Measurements from ENCODE around the gene LIF. TPM values are rescaled to one million over a fixed set of nuclear protein-coding genes. Genes with fewer than 3 reads are reported as not detected.

The LIF gene
- total RNA-seq, 3 donors from 2014 or later (not counting 1 experiment from before 2014, with no cell fraction given) = 2.0 to 2.7 (median 2.6) TPM

GRCh38 chr22:30225220-30225927, 21.2 kb downstream of the LIF start:
- Histone ChIP-seq H3K9me3 (ENCODE audit: control insufficient read depth, insufficient read depth, low read length) (no peaks in the 10 kb centered on the region), H3K4me1 (ENCODE audit: control insufficient read depth, insufficient read depth, low read length) (peaks cover 89% of the 10 kb centered on the region), H3K27me3 (ENCODE audit: control insufficient read depth, insufficient read depth, low read length) (no peaks in the 10 kb centered on the region), H3K27ac (ENCODE audit: low read length) (no peak overlapping the region), H3K36me3 (ENCODE audit: control insufficient read depth, insufficient read depth, low read length) (no peaks in the 10 kb centered on the region), H3K4me3 (ENCODE audit: low read length) (no peak overlapping the region)
- Mint-ChIP-seq H3K4me1 (peaks cover 67 to 77% of the 10 kb centered on the region in 2 donors), H3K36me3 (no peaks in the 10 kb centered on the region), H3K27me3 (ENCODE audit: low read depth in 2 of 2) (no peaks in the 10 kb centered on the region), H3K9me3 (no peaks in the 10 kb centered on the region), H3K4me3 (peak overlapping the region; percentile 63), H3K27ac (peak overlapping the region in 1 of 2 donors; percentile 35)
- DNase-seq (no peak), ATAC-seq (no peak)
- intact Hi-C loops (cut with micrococcal nuclease) = no loop called here
- TF ChIP-seq CTCF (IDR thresholded peaks at IDR 0.05) = no peak
- 82% methylated on average over 6 of the region's 7 CpGs for WGBS (ENCODE audit: insufficient coverage)

DNA sequence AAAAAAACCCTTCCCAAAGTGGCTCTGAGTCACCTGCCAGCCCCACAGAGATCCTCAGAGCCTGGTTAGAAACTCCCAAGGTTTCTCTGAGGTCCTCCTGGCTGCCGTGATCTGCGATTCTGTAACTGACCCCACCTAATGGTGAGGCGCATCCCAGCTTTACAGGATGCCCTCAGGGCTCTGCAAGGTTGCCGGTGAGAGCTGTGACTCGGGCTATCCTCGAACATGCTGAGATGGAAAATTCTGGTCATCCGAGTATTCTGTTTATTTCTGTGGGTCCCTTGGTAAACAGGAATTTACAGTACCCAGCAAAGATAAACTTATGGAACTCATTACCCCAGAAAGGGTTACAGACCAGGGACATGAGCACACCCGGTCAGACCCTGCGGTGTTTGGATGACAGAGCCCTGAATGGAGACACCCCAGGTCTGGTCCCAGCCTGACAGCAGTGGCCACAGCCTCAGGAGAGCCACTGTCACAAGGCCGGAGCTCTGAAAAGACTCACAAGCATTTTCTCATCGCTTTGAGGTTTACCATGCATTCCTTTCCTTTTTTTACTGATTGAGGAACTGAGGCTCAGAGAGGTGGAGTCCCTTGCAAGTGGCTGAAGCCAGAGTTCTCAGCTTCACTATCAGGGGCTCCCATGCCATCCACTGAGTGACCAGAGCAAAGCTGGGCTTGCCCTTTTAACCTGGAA, 22.2 kb downstream of the LIF start:
- no peaks in the 10 kb centered on the region for H3K27me3 ChIP-seq (ENCODE audit: control insufficient read depth, insufficient read depth, low read length)
- no peak overlapping the region for H3K27ac ChIP-seq (ENCODE audit: low read length)
- no peak overlapping the region for H3K4me3 ChIP-seq (ENCODE audit: low read length)
- H3K9me3 ChIP-seq (ENCODE audit: control insufficient read depth, insufficient read depth, low read length) = no peaks in the 10 kb centered on the region
- H3K36me3 ChIP-seq (ENCODE audit: control insufficient read depth, insufficient read depth, low read length) = no peaks in the 10 kb centered on the region
- Mint-ChIP-seq H3K27me3 (ENCODE audit: low read depth in 2 of 2) (no peaks in the 10 kb centered on the region), H3K27ac (peak overlapping the region in 1 of 2 donors; percentile 93), H3K4me1 (peaks cover 78 to 88% of the 10 kb centered on the region in 2 donors), H3K36me3 (no peaks in the 10 kb centered on the region), H3K4me3 (no peak overlapping the region), H3K9me3 (no peaks in the 10 kb centered on the region)
- ATAC-seq (no peak), DNase-seq (no peak)
- TF ChIP-seq CTCF (IDR thresholded peaks at IDR 0.05) = no peak
- H3K4me1 ChIP-seq (ENCODE audit: control insufficient read depth, insufficient read depth, low read length) = peaks cover 92% of the 10 kb centered on the region
- 58% methylated on average over 11 of the region's 11 CpGs for WGBS (ENCODE audit: insufficient coverage)
- intact Hi-C loops (cut with micrococcal nuclease) = loop anchor here (5.0 kb wide), 1 partner anchor 37 kb away; no protein-coding TSS in a partner anchor

DNA sequence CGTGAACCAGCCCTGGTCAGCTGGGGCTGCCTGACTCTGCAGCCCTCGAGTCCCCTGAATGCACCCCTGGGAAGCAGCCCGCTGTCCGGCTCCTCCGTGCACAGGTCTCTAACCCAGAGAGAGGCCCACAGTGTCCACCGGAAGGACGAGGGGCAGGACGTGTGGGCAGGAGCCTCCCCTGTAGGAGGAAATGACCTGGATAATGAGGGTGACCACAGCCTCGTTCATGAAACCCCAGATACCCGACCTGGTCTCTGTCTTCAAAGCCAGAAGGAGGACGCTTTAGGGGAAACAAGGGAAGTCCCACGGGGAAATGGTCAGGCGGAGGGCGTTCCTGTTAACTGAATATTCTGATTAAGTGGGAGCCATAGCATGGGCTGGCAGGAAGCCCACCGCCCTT, 23.3 kb downstream of the LIF start:
- H3K36me3 ChIP-seq (ENCODE audit: control insufficient read depth, insufficient read depth, low read length) = no peaks in the 10 kb centered on the region
- Mint-ChIP-seq H3K9me3 (no peaks in the 10 kb centered on the region), H3K27ac (peak overlapping the region; percentile 72 to 93), H3K36me3 (no peaks in the 10 kb centered on the region), H3K4me3 (peak overlapping the region; percentile 68), H3K4me1 (peaks cover 73 to 86% of the 10 kb centered on the region in 2 donors), H3K27me3 (ENCODE audit: low read depth in 2 of 2) (no peaks in the 10 kb centered on the region)
- no peak overlapping the region for H3K4me3 ChIP-seq (ENCODE audit: low read length)
- DNase-seq (no peak), ATAC-seq (peak in 2 of 3 donors; percentile 34 to 75)
- peak overlapping the region; percentile 1 for H3K27ac ChIP-seq (ENCODE audit: low read length)
- intact Hi-C loops (cut with micrococcal nuclease) = loop anchor here (5.0 kb wide), 1 partner anchor 36 kb away; no protein-coding TSS in a partner anchor
- H3K9me3 ChIP-seq (ENCODE audit: control insufficient read depth, insufficient read depth, low read length) = no peaks in the 10 kb centered on the region
- WGBS (ENCODE audit: insufficient coverage) = 17% methylated on average over 15 of the region's 15 CpGs
- H3K4me1 ChIP-seq (ENCODE audit: control insufficient read depth, insufficient read depth, low read length) = peaks cover 82% of the 10 kb centered on the region
- no peak for TF ChIP-seq CTCF (IDR thresholded peaks at IDR 0.05)
- H3K27me3 ChIP-seq (ENCODE audit: control insufficient read depth, insufficient read depth, low read length) = no peaks in the 10 kb centered on the region
